HG02642 (cell line): ENCODE data around the gene SEMA3B.
"Not testable (repeated sequence)": the region's sequence is repeated elsewhere in the genome, so short reads cannot be mapped to it uniquely, and the experiment has no call there.

Experiments
- ATAC-seq: cut with Tn5 transposase; IDR thresholded peaks from one replicate; pipeline ENCODE4 v1.9.1; 2021; ENCODE audit warnings: mild to moderate bottlenecking; ENCODE audit not compliant: unreplicated experiment, poor library complexity

SEMA3B gene

GRCh38 chr3:50256978-50257890 lies 11.7 kb upstream of the SEMA3B start:
- ATAC-seq: no peak

GRCh38 chr3:50258029-50258680 lies 10.8 kb upstream of the SEMA3B start:
- ATAC-seq: no peak

- no peak for ATAC-seq
Observed at GRCh38 chr3:50258979-50259378, 10.0 kb upstream of the SEMA3B start.

- ATAC-seq: peak; percentile 25
Observed at GRCh38 chr3:50259432-50260026, 9.4 kb upstream of the SEMA3B start.

- peak; percentile 75 for ATAC-seq
Observed at GRCh38 chr3:50260027-50260941, 8.7 kb upstream of the SEMA3B start.

- no peak for ATAC-seq
Observed at GRCh38 chr3:50260942-50261441, 8.0 kb upstream of the SEMA3B start.

- no peak for ATAC-seq
Observed at GRCh38 chr3:50261505-50261904, 7.4 kb upstream of the SEMA3B start.

- not testable (repeated sequence) for ATAC-seq
Observed at GRCh38 chr3:50262200-50262599, 6.7 kb upstream of the SEMA3B start.

GRCh38 chr3:50262778-50263177 lies 6.2 kb upstream of the SEMA3B start:
- ATAC-seq: no peak

GRCh38 chr3:50263478-50264382 lies 5.2 kb upstream of the SEMA3B start:
- no peak for ATAC-seq

- no peak for ATAC-seq
Observed at GRCh38 chr3:50264383-50264963, 4.5 kb upstream of the SEMA3B start.

- ATAC-seq: no peak
Observed at GRCh38 chr3:50264964-50265485, 3.9 kb upstream of the SEMA3B start.

GRCh38 chr3:50265571-50265970 lies 3.4 kb upstream of the SEMA3B start:
- no peak for ATAC-seq

- ATAC-seq: no peak
Observed at GRCh38 chr3:50266017-50266416, 2.9 kb upstream of the SEMA3B start.

- ATAC-seq: no peak
Observed at GRCh38 chr3:50266836-50267235, 2.1 kb upstream of the SEMA3B start.

GRCh38 chr3:50267280-50267913 lies 1.6 kb upstream of the SEMA3B start:
- no peak for ATAC-seq

GRCh38 chr3:50268276-50268675 lies 671 bp upstream of the SEMA3B start:
- no peak for ATAC-seq

- ATAC-seq: no peak
Observed at GRCh38 chr3:50269460-50269859, 513 bp downstream of the SEMA3B start.
